Measurements from ENCODE around the gene KRTAP10-2. TPM values are rescaled to one million over a fixed set of nuclear protein-coding genes. Genes with fewer than 3 reads are reported as not detected.
"Not testable (repeated sequence)": the region's sequence is repeated elsewhere in the genome, so short reads cannot be mapped to it uniquely, and the experiment has no call there.

The KRTAP10-2 gene
- total and polyA plus RNA-seq, 2 experiments from 2014 or later, result 0.24 TPM; not detected in 1

- no peak for TF ChIP-seq REST (IDR thresholded peaks at IDR 0.05; ENCODE audit: unreplicated experiment)
- TF ChIP-seq, protein P1, sequence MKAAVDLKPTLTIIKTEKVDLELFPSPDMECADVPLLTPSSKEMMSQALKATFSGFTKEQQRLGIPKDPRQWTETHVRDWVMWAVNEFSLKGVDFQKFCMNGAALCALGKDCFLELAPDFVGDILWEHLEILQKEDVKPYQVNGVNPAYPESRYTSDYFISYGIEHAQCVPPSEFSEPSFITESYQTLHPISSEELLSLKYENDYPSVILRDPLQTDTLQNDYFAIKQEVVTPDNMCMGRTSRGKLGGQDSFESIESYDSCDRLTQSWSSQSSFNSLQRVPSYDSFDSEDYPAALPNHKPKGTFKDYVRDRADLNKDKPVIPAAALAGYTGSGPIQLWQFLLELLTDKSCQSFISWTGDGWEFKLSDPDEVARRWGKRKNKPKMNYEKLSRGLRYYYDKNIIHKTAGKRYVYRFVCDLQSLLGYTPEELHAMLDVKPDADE (IDR thresholded peaks at IDR 0.05), result no peak
- no peak for TF ChIP-seq ZNF331 (CRISPR knock-in tag; IDR thresholded peaks at IDR 0.05; ENCODE audit: low read depth)
- no peak for TF ChIP-seq ZNF114 (CRISPR knock-in tag; IDR thresholded peaks at IDR 0.05)
- TF ChIP-seq STAT1 (IDR thresholded peaks at IDR 0.05; ENCODE audit: unreplicated experiment), result no peak
- TF ChIP-seq CREB1 (CRISPR knock-in tag; IDR thresholded peaks at IDR 0.05; ENCODE audit: low read depth), result no peak
- TF ChIP-seq CTCF (conservative IDR thresholded peaks at IDR 0.05; ENCODE audit: low read depth in 2 of 2), result no peak
- TF ChIP-seq NANOG (IDR thresholded peaks at IDR 0.05; ENCODE audit: borderline replicate concordance), result no peak
These were observed 29.9 kb upstream of the KRTAP10-2 start (continued) for GRCh38 chr21:44581158-44581557.

DNA sequence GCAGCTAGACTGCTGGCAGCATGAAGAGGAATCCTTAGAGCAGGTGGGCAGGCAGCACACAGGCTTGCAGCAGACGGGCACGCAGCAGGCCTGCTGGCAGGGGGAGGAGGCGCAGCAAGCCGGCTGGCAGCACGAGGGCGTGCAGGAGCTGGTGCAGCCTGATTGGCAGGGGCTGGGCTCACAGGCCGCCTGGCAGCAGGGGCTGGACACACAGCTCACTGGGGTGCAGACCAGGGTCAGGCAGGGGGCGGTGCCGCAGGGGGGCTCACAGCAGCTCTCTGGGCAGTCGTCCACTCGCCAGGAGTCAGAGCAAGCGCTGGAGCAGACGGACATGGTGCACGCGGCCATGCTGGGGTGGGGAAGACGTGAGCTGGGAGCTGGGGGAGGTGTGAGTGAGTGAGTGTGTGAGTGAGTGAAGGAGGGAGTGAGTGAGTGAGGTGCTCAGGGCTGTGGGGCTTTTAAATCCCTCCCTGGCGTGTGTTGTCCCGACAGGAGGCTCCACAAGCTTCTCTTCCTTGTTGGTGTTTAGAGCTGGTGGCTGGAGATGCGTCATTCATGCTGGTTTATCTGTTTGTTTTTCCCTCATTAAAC, 29.0 kb upstream of the KRTAP10-2 start, which contains the start of gene KRTAP10-5:
KRTAP10-5 (minus strand) TSS at position 374 of the 591 bp plus-strand sequence; CDS start at position 348, 26 bp downstream.
- not testable (repeated sequence) for H3K4me3 ChIP-seq; DNase-seq (ENCODE audit: low spot score); H3K27me3 ChIP-seq (ENCODE audit: insufficient read depth); H3K4me2 ChIP-seq; H3K27ac ChIP-seq (ENCODE audit: low read depth); H3K4me1 Mint-ChIP-seq; H3K4me3 Mint-ChIP-seq; H3K79me2 ChIP-seq (replicated peaks; ENCODE audit: insufficient read depth); H4K20me1 ChIP-seq (replicated peaks; ENCODE audit: insufficient read depth); H3K9me2 ChIP-seq (ENCODE audit: insufficient read depth); H3K36me3 Mint-ChIP-seq (ENCODE audit: low read depth); H3K27ac Mint-ChIP-seq; H3K4me1 ChIP-seq (ENCODE audit: insufficient read depth); H3F3A ChIP-seq (replicated peaks; ENCODE audit: low read depth); H3K36me3 ChIP-seq (ENCODE audit: insufficient read depth); H2AFZ ChIP-seq
- ATAC-seq, result peak; percentile 40; the same call in 2 of the 3 replicates
- Mint-ChIP-seq H3K9me3 (peaks cover 30% of the 10 kb centered on the region), H3K27me3 (ENCODE audit: insufficient read depth, low read depth, poor library complexity) (peaks cover 11% of the 10 kb centered on the region)
- TF ChIP-seq CTCF (conservative IDR thresholded peaks at IDR 0.05; ENCODE audit: low read depth in 2 of 2), result 0 out of 4 replicates have a peak, but pooled peaks of 1 of the 2 experiments have one; percentile 12

Data from GM23338 (cell line).